Endothelial cell of umbilical vein (primary cell): Measurements from ENCODE around the gene GNB1.

Experiments used
- CTCF ChIP-seq, 2 donors: IDR thresholded peaks; 1 replicate in 1 of 2; 2 replicates in 1 of 2; pipeline ENCODE4 v1.5.1; 2011; ENCODE audit warnings: low read length in 2 of 2, mild to moderate bottlenecking in 2 of 2, moderate library complexity in 2 of 2, control low read depth in 1 of 2, inconsistent platforms in 1 of 2, low read depth in 1 of 2; ENCODE audit not compliant: insufficient read depth in 1 of 2; ENCODE audit errors: extremely low read depth in 1 of 2
- EZH2 ChIP-seq: IDR thresholded peaks from 2 replicates; pipeline ENCODE4 v1.6.1; 2012; ENCODE audit warnings: borderline replicate concordance, low read depth, mild to moderate bottlenecking, moderate library complexity, low read length, inconsistent platforms; ENCODE audit not compliant: severe bottlenecking
- MYC ChIP-seq: IDR thresholded peaks from one replicate; pipeline ENCODE4 v1.6.1; 2011; ENCODE audit warnings: mild to moderate bottlenecking, low read depth, low read length
- POLR2A ChIP-seq: IDR thresholded peaks from 2 replicates; pipeline ENCODE4 v1.6.1; 2012; ENCODE audit warnings: low read depth, mild to moderate bottlenecking, control low read depth, low read length

DNA sequence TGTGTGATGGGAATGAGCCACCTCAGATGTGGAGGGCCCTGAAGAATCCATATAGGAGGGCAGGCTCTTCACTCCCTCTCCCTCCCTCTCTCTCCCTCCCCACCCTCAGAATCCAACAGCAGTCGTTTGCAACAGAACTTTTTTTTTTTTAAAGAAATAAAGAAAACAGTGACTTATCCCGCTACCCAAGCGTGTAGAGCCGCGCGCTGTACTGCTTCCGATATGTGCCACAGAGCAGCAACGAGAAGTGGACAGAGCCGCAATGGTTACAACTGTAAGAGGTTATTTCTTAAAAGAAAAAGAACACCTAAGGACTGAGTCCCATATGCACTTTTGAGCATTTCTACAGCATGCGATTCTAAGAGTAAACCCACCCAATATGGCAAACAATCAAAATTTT lies 105.2 kb downstream of the GNB1 start:
- no peak for TF ChIP-seq CTCF (IDR thresholded peaks at IDR 0.05; ENCODE audit: extremely low read depth in 1 of 2, insufficient read depth in 1 of 2, low read depth in 1 of 2, low read length in 2 of 2)
- TF ChIP-seq POLR2A = no peak
- no peak for TF ChIP-seq MYC
- TF ChIP-seq EZH2 = no peak
